HCT116 (cell line): ENCODE data around the gene SLC25A47. TPM values are rescaled to one million over a fixed set of nuclear protein-coding genes. Genes with fewer than 3 reads are reported as not detected.

Experiments
- ATAC-seq: fragments of 200-7000 bp; cut with Tn5 transposase; 2 replicates; pipeline ENCODE4 v1.9.1; 2020; ENCODE audit warnings: mild to moderate bottlenecking, moderate library complexity
- BruUV-seq: library from RNA; stranded (reverse); fragments of 400-500 nt; replicated peaks from 2 replicates; lab custom pipeline; 2021; lab: Mats Ljungman, UMichigan
- CTCF ChIA-PET: fragments of 300-600 bp; sonication (Branson Sonifier 250); formaldehyde crosslinking; loops from one replicate; lab custom pipeline; 2021; ENCODE audit warnings: antibody characterized with exemption; lab: Charles Lee
- POLR2A ChIA-PET: fragments of 300-600, 350-600 bp; sonication (Branson Sonifier 250); formaldehyde crosslinking; loops from one replicate; lab custom pipeline; 2021; ENCODE audit warnings: antibody characterized with exemption; lab: Charles Lee
- RAD21 ChIA-PET, 2 experiments: fragments of 300-600 bp; sonication (Branson Sonifier 250); formaldehyde crosslinking; loops; one replicate each; lab custom pipeline; 2023; ENCODE audit warnings: low total read pairs in 2 of 2; ENCODE audit not compliant: uncharacterized antibody in 2 of 2, unreplicated experiment in 2 of 2, low non-redundant PET in 1 of 2; lab: Charles Lee
- DNase-seq: peaks from one replicate; pipeline ENCODE4 v3.0.0-alpha.2; 2010; ENCODE audit warnings: low read depth, low spot score
- H2AFZ ChIP-seq: fragments of 200-600 bp; shearing (Covaris generic), sonication (generic); 2 replicates; pipeline ENCODE4 v1.6.1; 2017; ENCODE audit warnings: low read depth, mixed run types, mixed read lengths, antibody characterized with exemption, low read length; ENCODE audit not compliant: poor library complexity, severe bottlenecking
- H3K27ac ChIP-seq: 2 replicates; pipeline ENCODE4 v1.5.1; 2012; ENCODE audit warnings: low read depth, low read length
- H3K27me3 ChIP-seq: fragments of 200-600 bp; sonication (generic); 2 replicates; pipeline ENCODE4 v1.6.1; 2016; ENCODE audit warnings: mixed run types, low read length, mixed read lengths; ENCODE audit not compliant: insufficient read depth
- H3K36me3 ChIP-seq, 2 experiments: fragments of 200-500 bp in 1 of 2; fragments of 200-600 bp in 1 of 2; sonication (Bioruptor generic) in 1 of 2; sonication (generic) in 1 of 2; 2 replicates each; pipeline versions ENCODE4 v1.5.1 to v1.6.1; 2014 to 2016; ENCODE audit warnings: low read length in 2 of 2, inconsistent platforms in 1 of 2, mixed read lengths in 1 of 2, mixed run types in 1 of 2; ENCODE audit not compliant: insufficient read depth in 2 of 2, control insufficient read depth in 1 of 2
- H3K4me1 ChIP-seq, 2 experiments: fragments of 200-600 bp in 1 of 2; sonication (generic) in 1 of 2; 2 replicates each; pipeline versions ENCODE4 v1.5.1 to v1.6.1; 2012 to 2017; ENCODE audit warnings: low read length in 2 of 2, inconsistent platforms in 1 of 2, mild to moderate bottlenecking in 1 of 2, mixed read lengths in 1 of 2, mixed run types in 1 of 2, moderate library complexity in 1 of 2; ENCODE audit not compliant: insufficient read depth in 2 of 2, control insufficient read depth in 1 of 2
- H3K4me2 ChIP-seq: fragments of 200-600 bp; sonication (generic); 2 replicates; pipeline ENCODE4 v1.6.1; 2017; ENCODE audit warnings: mixed run types, low read length, mixed read lengths
- H3K4me3 ChIP-seq, 2 experiments: fragments of 200-600 bp in 1 of 2; sonication (generic) in 1 of 2; replicated peaks in 1 of 2; 2 replicates each; pipeline ENCODE4 v1.5.1; 2011 to 2016; ENCODE audit warnings: low read length in 2 of 2, control low read depth in 1 of 2, low read depth in 1 of 2, mild to moderate bottlenecking in 1 of 2, mixed read lengths in 1 of 2, mixed run types in 1 of 2
- H3K79me2 ChIP-seq: fragments of 200-600 bp; sonication (generic); 2 replicates; pipeline ENCODE4 v1.6.1; 2017; ENCODE audit warnings: mild to moderate bottlenecking, mixed run types, low read length, moderate library complexity, mixed read lengths; ENCODE audit not compliant: insufficient read depth
- H3K9ac ChIP-seq: fragments of 200-600 bp; sonication (generic); 2 replicates; pipeline ENCODE4 v1.6.1; 2016; ENCODE audit warnings: low read length, mixed read lengths
- H3K9me2 ChIP-seq: fragments of 200-600 bp; sonication (generic), shearing (Covaris generic); 2 replicates; pipeline ENCODE4 v1.6.1; 2017; ENCODE audit warnings: mixed run types, mild to moderate bottlenecking, moderate library complexity; ENCODE audit not compliant: insufficient read depth
- H3K9me3 ChIP-seq, 2 experiments: fragments of 200-500 bp in 1 of 2; fragments of 200-600 bp in 1 of 2; sonication (Bioruptor generic) in 1 of 2; sonication (generic) in 1 of 2; 2 replicates each; pipeline ENCODE4 v1.6.1; 2014 to 2017; ENCODE audit warnings: low read length in 2 of 2, mixed read lengths in 2 of 2, inconsistent platforms in 1 of 2, low read depth in 1 of 2, mild to moderate bottlenecking in 1 of 2, mixed run types in 1 of 2, moderate library complexity in 1 of 2; ENCODE audit not compliant: control insufficient read depth in 1 of 2, insufficient read depth in 1 of 2
- H4K20me1 ChIP-seq: fragments of 200-600 bp; sonication (generic), shearing (Covaris generic); 2 replicates; pipeline ENCODE4 v1.6.1; 2017; ENCODE audit warnings: mixed run types, mild to moderate bottlenecking, moderate library complexity; ENCODE audit not compliant: insufficient read depth
- ATF3 ChIP-seq: IDR thresholded peaks from 2 replicates; pipeline ENCODE4 v1.6.1; 2012
- CBX3 ChIP-seq: IDR thresholded peaks from 2 replicates; pipeline ENCODE4 v1.6.1; 2012; ENCODE audit warnings: low read depth
- EGR1 ChIP-seq: IDR thresholded peaks from 2 replicates; pipeline ENCODE4 v1.6.1; 2012; ENCODE audit warnings: low read depth
- ELF1 ChIP-seq: IDR thresholded peaks from 2 replicates; pipeline ENCODE4 v1.6.1; 2012; ENCODE audit warnings: low read depth, borderline replicate concordance
- EZH2phosphoT487 ChIP-seq: fragments of 200-600 bp; IDR thresholded peaks from 2 replicates; pipeline ENCODE4 v1.6.1; 2018; ENCODE audit warnings: antibody characterized with exemption, borderline replicate concordance
- FOSL1 ChIP-seq: IDR thresholded peaks from 2 replicates; pipeline ENCODE4 v1.6.1; 2012; ENCODE audit warnings: low read depth
- JUND ChIP-seq: IDR thresholded peaks from 2 replicates; pipeline ENCODE4 v1.6.1; 2012
- MAX ChIP-seq: IDR thresholded peaks from 2 replicates; pipeline ENCODE4 v1.6.1; 2012
- POLR2A ChIP-seq: IDR thresholded peaks from 2 replicates; pipeline ENCODE4 v1.7.0; 2011; ENCODE audit warnings: borderline replicate concordance; ENCODE audit not compliant: insufficient read depth, insufficient read length; ENCODE audit errors: extremely low read depth
- POLR2AphosphoS5 ChIP-seq: IDR thresholded peaks from 2 replicates; pipeline ENCODE4 v1.6.1; 2011; ENCODE audit warnings: mild to moderate bottlenecking, low read depth, low read length, moderate library complexity
- RAD21 ChIP-seq: IDR thresholded peaks from 2 replicates; pipeline ENCODE4 v1.6.1; 2012; ENCODE audit warnings: low read depth, mild to moderate bottlenecking
- SIN3A ChIP-seq: IDR thresholded peaks from 2 replicates; pipeline ENCODE4 v1.6.1; 2012; ENCODE audit warnings: low read depth
- TCF7L2 ChIP-seq: IDR thresholded peaks from 2 replicates; pipeline ENCODE4 v1.7.0; 2011; ENCODE audit warnings: borderline replicate concordance, inconsistent platforms; ENCODE audit not compliant: insufficient read depth, insufficient read length; ENCODE audit errors: extremely low read depth
- ZBTB33 ChIP-seq: IDR thresholded peaks from 2 replicates; pipeline ENCODE4 v1.6.1; 2011; ENCODE audit warnings: mild to moderate bottlenecking, low read length, moderate library complexity; ENCODE audit not compliant: insufficient replicate concordance; ENCODE audit errors: extremely low read depth
- ZFX ChIP-seq: fragments of 450-650 bp; IDR thresholded peaks from 2 replicates; pipeline ENCODE4 v1.6.1; 2017
- ZNF274 ChIP-seq: fragments of 200-500 bp; sonication (Bioruptor generic); IDR thresholded peaks from 2 replicates; pipeline ENCODE4 v1.6.1; 2014; ENCODE audit warnings: mild to moderate bottlenecking, low read depth, low read length, inconsistent platforms
- intact Hi-C: fragments of 100-400 bp; cut with micrococcal nuclease; formaldehyde crosslinking; loops from 2 replicates; pipeline ENCODE4 v1.10.0; 2022
- total RNA-seq: library from RNA; stranded (reverse); gene quantifications from one replicate; pipeline ENCODE4 v1.2.1, GENCODE V29; 2021; ENCODE audit not compliant: unreplicated experiment

The SLC25A47 gene
- total RNA-seq, 1 experiment from 2014 or later = 0.17 TPM

- intact Hi-C loops = no loop called here
- H4K20me1 ChIP-seq = no peaks in the 10 kb centered on the region
- H2AFZ ChIP-seq = no peak overlapping the region
- no peak for DNase-seq
- ChIA-PET CTCF (no interaction called here), POLR2A (no interaction called here), RAD21 (no interaction called here)
- no peaks in the 10 kb centered on the region for H3K27me3 ChIP-seq
- no peaks in the 10 kb centered on the region for H3K4me1 ChIP-seq
- no TSS peak for BruUV-seq
- no peak overlapping the region for H3K4me2 ChIP-seq
- ATAC-seq = no peak
- no peak overlapping the region for H3K27ac ChIP-seq
- H3K36me3 ChIP-seq = peaks cover 0 to 3% of the 10 kb centered on the region in 2 experiments; a peak in 1 of 4 replicates
- H3K4me3 ChIP-seq = no peak overlapping the region
- no peaks in the 10 kb centered on the region for H3K9me2 ChIP-seq
- H3K9ac ChIP-seq = no peak overlapping the region
- H3K9me3 ChIP-seq = no peaks in the 10 kb centered on the region
- TF ChIP-seq TCF7L2 (no peak), ELF1 (no peak), EGR1 (no peak), MAX (no peak), POLR2AphosphoS5 (no peak), ZBTB33 (no peak), JUND (no peak), RAD21 (no peak), ZNF274 (no peak), POLR2A (no peak), ZFX (no peak), FOSL1 (no peak), EZH2phosphoT487 (no peak), SIN3A (no peak), CBX3 (no peak), ATF3 (no peak)
- no peaks in the 10 kb centered on the region for H3K79me2 ChIP-seq
Observed at GRCh38 chr14:100292776-100293461, 30.2 kb upstream of the SLC25A47 start.
